Measurements from ENCODE around the gene PLAAT3. TPM values are rescaled to one million over a fixed set of nuclear protein-coding genes. Genes with fewer than 3 reads are reported as not detected.
"Not testable (repeated sequence)": the region's sequence is repeated elsewhere in the genome, so short reads cannot be mapped to it uniquely, and the experiment has no call there.

PLAAT3 gene
- total RNA-seq, 1 donor from 2014 or later: 149 TPM

- DNase-seq: no peak
- ATAC-seq: no peak
- intact Hi-C loops (cut with micrococcal nuclease): no loop called here
Measured at GRCh38 chr11:63551091-63551888, 62.9 kb downstream of the PLAAT3 start.

GRCh38 chr11:63550156-63550700 is 64.0 kb downstream of the PLAAT3 start:
- DNase-seq; intact Hi-C loops (cut with micrococcal nuclease); ATAC-seq: not testable (repeated sequence)

GRCh38 chr11:63549411-63549810 is 64.8 kb downstream of the PLAAT3 start:
- no peak for DNase-seq
- no peak for ATAC-seq
- intact Hi-C loops (cut with micrococcal nuclease): no loop called here

- intact Hi-C loops (cut with micrococcal nuclease): no loop called here
- ATAC-seq (peak; percentile 66), DNase-seq (no peak)
Measured at GRCh38 chr11:63548178-63548577, 66.1 kb downstream of the PLAAT3 start.

- DNase-seq (no peak), ATAC-seq (no peak)
- intact Hi-C loops (cut with micrococcal nuclease): no loop called here
Measured at GRCh38 chr11:63547061-63547460, 67.2 kb downstream of the PLAAT3 start.

- intact Hi-C loops (cut with micrococcal nuclease): no loop called here
- ATAC-seq: no peak
- DNase-seq: no peak
Measured at GRCh38 chr11:63543711-63544110, 70.5 kb downstream of the PLAAT3 start.

GRCh38 chr11:63542506-63542905 is 71.7 kb downstream of the PLAAT3 start:
- DNase-seq; ATAC-seq; intact Hi-C loops (cut with micrococcal nuclease): not testable (repeated sequence)

- DNase-seq (peak; percentile 71), ATAC-seq (peak; percentile 94)
- intact Hi-C loops (cut with micrococcal nuclease): no loop called here
Measured at GRCh38 chr11:63537293-63538101, 76.7 kb downstream of the PLAAT3 start.

GRCh38 chr11:63536669-63537292 is 77.5 kb downstream of the PLAAT3 start, which contains the start of gene PLAAT4:
TSS of gene PLAAT4 (plus strand) at chr11:63536808. CDS start at chr11:63536869, 61 bp downstream.
- peak; percentile 67 for ATAC-seq
- intact Hi-C loops (cut with micrococcal nuclease): no loop called here
- DNase-seq: peak; percentile 48

GRCh38 chr11:63535734-63536133 is 78.5 kb downstream of the PLAAT3 start:
- intact Hi-C loops (cut with micrococcal nuclease): no loop called here
- DNase-seq (no peak), ATAC-seq (no peak)

GRCh38 chr11:63534895-63535461 is 79.3 kb downstream of the PLAAT3 start:
- ATAC-seq (no peak), DNase-seq (no peak)
- intact Hi-C loops (cut with micrococcal nuclease): no loop called here

GRCh38 chr11:63534076-63534475 is 80.2 kb downstream of the PLAAT3 start:
- ATAC-seq (no peak), DNase-seq (no peak)
- intact Hi-C loops (cut with micrococcal nuclease): no loop called here

GRCh38 chr11:63532799-63533475 is 81.3 kb downstream of the PLAAT3 start:
- DNase-seq (no peak), ATAC-seq (no peak)
- intact Hi-C loops (cut with micrococcal nuclease): no loop called here

GRCh38 chr11:63532117-63532516 is 82.1 kb downstream of the PLAAT3 start:
- ATAC-seq (no peak), DNase-seq (no peak)
- intact Hi-C loops (cut with micrococcal nuclease): no loop called here

GRCh38 chr11:63531074-63531792 is 83.0 kb downstream of the PLAAT3 start:
- ATAC-seq; DNase-seq; intact Hi-C loops (cut with micrococcal nuclease): not testable (repeated sequence)

GRCh38 chr11:63530021-63530420 is 84.2 kb downstream of the PLAAT3 start:
- DNase-seq (no peak), ATAC-seq (no peak)
- intact Hi-C loops (cut with micrococcal nuclease): no loop called here

- DNase-seq; intact Hi-C loops (cut with micrococcal nuclease); ATAC-seq: not testable (repeated sequence)
Measured at GRCh38 chr11:63529373-63529772, 84.9 kb downstream of the PLAAT3 start.

GRCh38 chr11:63528729-63529278 is 85.4 kb downstream of the PLAAT3 start:
- intact Hi-C loops (cut with micrococcal nuclease); DNase-seq; ATAC-seq: not testable (repeated sequence)
